Lower leg skin (tissue), 4 donors: ENCODE results near the gene CEP131. TPM values are rescaled to one million over a fixed set of nuclear protein-coding genes. Genes with fewer than 3 reads are reported as not detected.

Experiments used
- DNase-seq, 2 donors: peaks; one replicate each; pipeline ENCODE4 v3.0.0-alpha.2; 2019; ENCODE audit warnings: low spot score in 2 of 2
- H3K4me3 ChIP-seq: fragments of 200-600 bp; sonication (generic); 2 replicates; pipeline ENCODE4 v1.5.1; 2017; ENCODE audit warnings: mild to moderate bottlenecking, low read depth; ENCODE audit not compliant: poor library complexity, severe bottlenecking
- CTCF ChIP-seq, 3 donors: fragments of 450-650 bp; IDR thresholded peaks; one replicate each; pipeline ENCODE4 v1.5.1; 2016; ENCODE audit warnings: antibody characterized with exemption in 3 of 3, mild to moderate bottlenecking in 3 of 3, moderate library complexity in 2 of 3
- POLR2A ChIP-seq, 2 donors: fragments of 450-650 bp; IDR thresholded peaks; one replicate each; pipeline ENCODE4 v1.6.1; 2016 to 2017; ENCODE audit warnings: antibody characterized with exemption in 2 of 2, mild to moderate bottlenecking in 1 of 2, moderate library complexity in 1 of 2
- WGBS, 2 donors: methylation state at CpG; one replicate each; pipeline ENCODE4 v1.1.5; 2018; 5-methylcytosine and 5-hydroxymethylcytosine counted together
- intact Hi-C: fragments of 100-400 bp; cut with DNase I; formaldehyde crosslinking; loops from one replicate; pipeline ENCODE4 v1.15.0; 2023; ENCODE audit warnings: low total_unique reads
- total RNA-seq, 4 donors: library from RNA; depleted of rRNA; stranded (reverse); fragments of >200 nt; gene quantifications; one replicate each; pipeline ENCODE4 v1.1.0, GENCODE V29; 2016

Gene CEP131
- total RNA-seq, 4 donors from 2014 or later = 4.3 to 12.9 (median 8.4) TPM

DNA sequence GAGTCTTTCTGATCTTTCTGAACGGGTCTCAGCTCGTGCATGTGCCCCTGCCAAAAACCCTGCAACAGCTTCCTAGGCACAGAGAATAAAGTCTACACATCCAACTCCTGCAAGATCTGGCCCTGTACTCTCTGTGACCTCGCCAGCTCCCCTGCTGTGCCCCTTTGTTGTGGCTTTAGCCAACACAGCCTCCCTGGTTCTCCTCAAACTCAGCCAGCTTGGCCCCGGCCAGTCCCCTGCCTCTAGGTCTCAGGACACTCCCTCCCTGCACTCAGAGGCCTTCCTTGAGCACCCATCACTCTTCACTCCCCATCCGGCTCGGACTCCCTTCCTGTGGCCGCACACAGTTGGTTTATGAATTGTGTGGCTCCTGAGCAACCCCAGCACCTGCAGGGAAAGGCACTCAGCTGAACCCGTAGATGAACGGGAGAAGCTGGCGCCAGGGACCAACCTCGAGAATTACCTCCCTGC, 1.4 kb downstream of the CEP131 start:
- H3K4me3 ChIP-seq = no peak overlapping the region
- TF ChIP-seq POLR2A (IDR thresholded peaks at IDR 0.05) = no peak
- TF ChIP-seq CTCF (IDR thresholded peaks at IDR 0.05) = no peak
- intact Hi-C loops = no loop called here
- no peak for DNase-seq
- 47 to 61% methylated on average over 11 of the region's 11 CpGs for WGBS, 2 donors

- TF ChIP-seq POLR2A (IDR thresholded peaks at IDR 0.05) = no peak
- TF ChIP-seq CTCF (IDR thresholded peaks at IDR 0.05) = no peak
- WGBS, 2 donors = 80 to 89% methylated on average over 17 to 23 of the region's 24 CpGs
- no peak overlapping the region for H3K4me3 ChIP-seq
- intact Hi-C loops = no loop called here
- DNase-seq = no peak
Measured at GRCh38 chr17:81219476-81220180, 3.1 kb downstream of the CEP131 start.

- intact Hi-C loops = no loop called here
- no peak overlapping the region for H3K4me3 ChIP-seq
- TF ChIP-seq POLR2A (IDR thresholded peaks at IDR 0.05) (no peak), CTCF (IDR thresholded peaks at IDR 0.05) (no peak)
- WGBS, 2 donors = 95% methylated on average over 11 of the region's 11 CpGs
- no peak for DNase-seq
Measured at GRCh38 chr17:81218991-81219390, 3.8 kb downstream of the CEP131 start.

DNA sequence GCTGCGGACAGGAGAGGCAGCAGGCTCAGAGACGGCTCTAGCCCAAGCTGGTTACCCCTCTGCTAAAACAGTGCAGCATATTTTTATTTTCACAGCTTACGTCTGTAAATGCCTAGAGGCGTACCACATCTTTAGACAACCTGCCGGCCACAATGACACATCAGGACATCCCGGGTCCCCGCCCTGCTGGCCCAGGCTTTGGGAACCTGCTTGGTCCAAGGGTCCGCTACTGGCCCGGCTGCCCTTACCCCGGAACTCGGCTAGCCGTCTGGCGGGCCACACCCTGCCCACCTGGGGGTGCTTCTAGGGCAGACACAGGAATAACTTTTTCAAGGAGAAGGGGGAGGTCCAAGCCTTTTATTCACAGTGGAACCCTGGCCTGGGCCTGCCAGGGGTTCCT, 4.3 kb downstream of the CEP131 start:
- no peak overlapping the region for H3K4me3 ChIP-seq
- WGBS, 2 donors = 79 to 86% methylated on average over 13 of the region's 13 CpGs
- DNase-seq = no peak
- TF ChIP-seq POLR2A (IDR thresholded peaks at IDR 0.05) (no peak), CTCF (IDR thresholded peaks at IDR 0.05) (no peak)
- intact Hi-C loops = no loop called here

- intact Hi-C loops = no loop called here
- no peak for TF ChIP-seq CTCF (IDR thresholded peaks at IDR 0.05)
- TF ChIP-seq POLR2A (IDR thresholded peaks at IDR 0.05) = no peak
- H3K4me3 ChIP-seq = no peak overlapping the region
- 91 to 93% methylated on average over 18 of the region's 18 CpGs for WGBS, 2 donors
- no peak for DNase-seq
Measured at GRCh38 chr17:81217491-81217890, 5.3 kb downstream of the CEP131 start.

GRCh38 chr17:81213978-81214377, 8.8 kb downstream of the CEP131 start:
- no peak for DNase-seq
- 94 to 95% methylated on average over 8 of the region's 8 CpGs for WGBS, 2 donors
- TF ChIP-seq POLR2A (IDR thresholded peaks at IDR 0.05) (no peak), CTCF (IDR thresholded peaks at IDR 0.05) (no peak)
- no peak overlapping the region for H3K4me3 ChIP-seq
- intact Hi-C loops = no loop called here
